Aorta (tissue), 5 donors: Measurements from ENCODE around the gene ATP8B1. TPM values are rescaled to one million over a fixed set of nuclear protein-coding genes. Genes with fewer than 3 reads are reported as not detected.

Source experiments
- ATAC-seq: fragments of 200-7000 bp; cut with Tn5 transposase; one replicate; pipeline ENCODE4 v1.9.1; 2022; ENCODE audit warnings: moderate library complexity; ENCODE audit not compliant: low FRiP score
- DNase-seq, 2 donors: peaks; one replicate each; pipeline ENCODE4 v3.0.0-alpha.2; 2020
- H3K27ac ChIP-seq, 2 donors: one replicate each; pipeline ENCODE4 v1.5.1; 2013; ENCODE audit warnings: low read length in 2 of 2, mild to moderate bottlenecking in 2 of 2, moderate library complexity in 2 of 2, control low read depth in 1 of 2, inconsistent platforms in 1 of 2, low read depth in 1 of 2
- H3K27me3 ChIP-seq, 2 donors: one replicate each; pipeline ENCODE4 v1.6.1; 2013; ENCODE audit warnings: control low read depth in 1 of 2, low read length in 1 of 2, mild to moderate bottlenecking in 1 of 2, moderate library complexity in 1 of 2; ENCODE audit not compliant: insufficient read depth in 2 of 2, control insufficient read depth in 1 of 2
- H3K36me3 ChIP-seq, 2 donors: one replicate each; pipeline ENCODE4 v1.6.1; 2013; ENCODE audit warnings: control low read depth in 1 of 2, low read length in 1 of 2, mild to moderate bottlenecking in 1 of 2; ENCODE audit not compliant: insufficient read depth in 2 of 2, control insufficient read depth in 1 of 2
- H3K4me1 ChIP-seq, 2 donors: one replicate each; pipeline ENCODE4 v1.6.1; 2013; ENCODE audit warnings: low read length in 2 of 2, control low read depth in 1 of 2, mild to moderate bottlenecking in 1 of 2, moderate library complexity in 1 of 2; ENCODE audit not compliant: insufficient read depth in 2 of 2, control insufficient read depth in 1 of 2
- H3K4me3 ChIP-seq, 2 donors: one replicate each; pipeline ENCODE4 v1.5.1; 2013; ENCODE audit warnings: low read length in 2 of 2, control low read depth in 1 of 2, mild to moderate bottlenecking in 1 of 2
- H3K9me3 ChIP-seq: one replicate; pipeline ENCODE4 v1.6.1; 2013; ENCODE audit warnings: mild to moderate bottlenecking, low read length; ENCODE audit not compliant: control insufficient read depth
- WGBS, 2 donors: extraction: QIAGEN DNeasy Blood & Tissue Kit; methylation state at CpG; one replicate each; pipeline ENCODE4 v1.1.7; 2013; 5-methylcytosine and 5-hydroxymethylcytosine counted together
- intact Hi-C, 2 donors: fragments of 100-400 bp; cut with DNase I; formaldehyde crosslinking; loops; one replicate each; pipeline versions ENCODE4 v1.14.2 to v1.15.0; 2022
- polyA plus RNA-seq, 2 donors: library from polyadenylated mRNA; stranded (reverse); fragments of 200-250 nt; gene quantifications; one replicate each; pipeline ENCODE4 v1.2.3, GENCODE V29; 2013
- total RNA-seq, 2 donors: library from RNA; stranded (reverse); fragmentation: NEBNext Ultra II Directional; extraction: Animal tissue kit (Norgen Biotek cat#: 25700); gene quantifications; one replicate each; pipeline ENCODE4 v1.2.1, GENCODE V29; 2021
- donor health status: healthy with polysubstance abuse.
- donor health status: Bipolar disorder and iron deficiency.
- donor health status: DM: no; HTN: no; CAD: no.
- donor health status: DM: no; HTN: no; CAD: no.
- donor health status: DM: yes; HTN: yes; CAD: no.

Gene ATP8B1
- total and polyA plus RNA-seq, 4 donors = 11.6 to 101 (median 54.8) TPM

GRCh38 chr18:57753063-57753462, 50.1 kb downstream of the ATP8B1 start:
- Histone ChIP-seq H3K9me3 (no peaks in the 10 kb centered on the region), H3K4me3 (no peak overlapping the region), H3K27ac (no peak overlapping the region), H3K27me3 (no peaks in the 10 kb centered on the region), H3K4me1 (peaks cover 7 to 10% of the 10 kb centered on the region in 2 donors), H3K36me3 (peaks cover 0 to 2% of the 10 kb centered on the region in 2 donors)
- DNase-seq (no peak), ATAC-seq (no peak)
- intact Hi-C loops = no loop called here
- WGBS, 2 donors = 8 to 9% methylated on average over 1 of the region's 1 CpG

GRCh38 chr18:57749604-57749970, 53.5 kb downstream of the ATP8B1 start:
- no peaks in the 10 kb centered on the region for H3K9me3 ChIP-seq
- DNase-seq (no peak), ATAC-seq (no peak)
- 34 to 37% methylated on average over 2 of the region's 2 CpGs for WGBS, 2 donors
- peaks cover 7 to 21% of the 10 kb centered on the region in 2 donors for H3K4me1 ChIP-seq
- H3K36me3 ChIP-seq = no peaks in the 10 kb centered on the region
- no peaks in the 10 kb centered on the region for H3K27me3 ChIP-seq
- no peak overlapping the region for H3K4me3 ChIP-seq
- intact Hi-C loops = loop anchor here (2.0 to 5.0 kb wide), 2 partner anchors 13 to 43 kb away; no protein-coding TSS in a partner anchor
- peak overlapping the region in 1 of 2 donors; percentile 74 for H3K27ac ChIP-seq

GRCh38 chr18:57748770-57749603, 54.1 kb downstream of the ATP8B1 start:
- peak overlapping the region in 1 of 2 donors; percentile 82 for H3K27ac ChIP-seq
- no peaks in the 10 kb centered on the region for H3K36me3 ChIP-seq
- intact Hi-C loops = loop anchor here (2.0 to 5.0 kb wide), 2 partner anchors 14 to 43 kb away; no protein-coding TSS in a partner anchor
- no peaks in the 10 kb centered on the region for H3K9me3 ChIP-seq
- no peaks in the 10 kb centered on the region for H3K27me3 ChIP-seq
- peaks cover 7 to 21% of the 10 kb centered on the region in 2 donors for H3K4me1 ChIP-seq
- WGBS, 2 donors = 9% methylated on average over 1 of the region's 1 CpG
- ATAC-seq (no peak), DNase-seq (no peak)
- no peak overlapping the region for H3K4me3 ChIP-seq

DNA sequence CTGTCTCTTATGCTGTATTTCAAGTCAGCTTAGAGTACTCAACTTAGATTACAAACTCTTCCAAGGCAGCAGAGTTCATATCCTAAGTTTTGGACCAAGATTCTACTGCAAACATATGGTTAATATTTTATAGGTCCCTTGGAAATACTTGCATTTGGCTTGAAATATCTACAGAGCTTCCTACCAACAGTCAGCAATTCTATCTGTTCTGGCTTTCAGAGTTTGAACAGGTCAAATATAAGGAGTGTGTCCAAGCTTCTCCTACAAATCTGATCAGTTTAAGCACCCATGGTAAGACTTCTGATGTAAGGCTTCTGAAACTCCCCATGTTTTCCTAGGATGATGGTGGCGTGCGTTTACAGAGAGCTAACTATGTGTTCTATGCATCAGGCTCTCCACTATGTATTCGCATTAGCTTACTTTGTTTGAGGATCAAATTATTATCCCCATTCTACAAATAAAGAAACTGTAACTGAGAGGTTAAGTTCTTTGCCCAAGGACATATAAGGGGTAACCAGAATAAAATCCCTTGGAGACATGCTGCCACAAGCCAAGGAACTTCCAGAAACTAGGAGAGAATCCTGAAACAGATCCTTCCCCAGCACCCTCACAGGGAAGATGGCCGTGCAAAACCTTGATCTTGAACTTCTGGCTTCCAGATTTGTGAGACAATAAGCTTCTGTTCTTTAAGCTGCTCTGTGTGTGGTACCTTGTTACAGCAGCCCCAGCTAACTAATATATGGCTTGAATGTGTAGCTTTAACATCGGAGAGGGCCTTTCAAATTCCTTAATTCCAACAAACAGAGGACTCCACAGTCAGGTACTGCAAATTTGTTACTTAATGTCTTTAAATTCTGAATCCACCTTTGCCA, 55.1 kb downstream of the ATP8B1 start:
- Histone ChIP-seq H3K4me1 (peaks cover 7 to 24% of the 10 kb centered on the region in 2 donors), H3K36me3 (no peaks in the 10 kb centered on the region), H3K27me3 (no peaks in the 10 kb centered on the region), H3K27ac (peak overlapping the region; percentile 22 to 33), H3K4me3 (no peak overlapping the region), H3K9me3 (no peaks in the 10 kb centered on the region)
- intact Hi-C loops = loop anchor here (2.0 to 5.0 kb wide), 2 partner anchors 15 to 44 kb away; no protein-coding TSS in a partner anchor
- DNase-seq (no peak), ATAC-seq (no peak)
- 68 to 70% methylated on average over 5 of the region's 5 CpGs for WGBS, 2 donors

- peak overlapping the region in 1 of 2 donors; percentile 38 for H3K27ac ChIP-seq
- WGBS, 2 donors = 2 to 8% methylated on average over 5 of the region's 5 CpGs
Observed at GRCh38 chr18:57744211-57744694, 58.9 kb downstream of the ATP8B1 start.

DNA sequence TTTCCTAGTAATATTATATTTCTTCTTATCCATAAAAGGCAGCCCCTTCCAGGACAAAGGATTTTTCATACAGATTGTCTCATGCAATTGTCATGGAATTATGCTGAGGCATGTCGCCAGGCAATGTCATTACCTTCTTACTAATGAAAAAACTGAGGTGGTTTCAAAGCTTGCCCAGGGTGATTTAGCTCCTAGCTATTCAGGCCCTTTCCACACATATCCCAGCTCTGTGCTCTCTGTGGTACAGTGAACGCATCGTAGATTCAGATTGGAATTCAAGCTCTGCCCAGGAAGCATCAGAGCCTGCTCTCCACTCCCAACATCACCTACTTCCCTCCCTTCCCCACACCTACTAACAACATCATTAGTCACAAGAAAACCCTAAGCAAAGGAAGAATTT, 60.1 kb downstream of the ATP8B1 start:
- 3 to 11% methylated on average over 3 of the region's 3 CpGs for WGBS, 2 donors
- peaks cover 2 to 17% of the 10 kb centered on the region in 2 donors for H3K4me1 ChIP-seq

More at GRCh38 chr18:57744211-57744694, 58.9 kb downstream of the ATP8B1 start:
- intact Hi-C loops = no loop called here
- peaks cover 4 to 20% of the 10 kb centered on the region in 2 donors for H3K4me1 ChIP-seq
- ATAC-seq (peak; percentile 63), DNase-seq (peak; percentile 64 to 80)
- no peak overlapping the region for H3K4me3 ChIP-seq
- H3K9me3 ChIP-seq = peaks cover 3% of the 10 kb centered on the region
- H3K27me3 ChIP-seq = no peaks in the 10 kb centered on the region
- peaks cover 0 to 3% of the 10 kb centered on the region in 2 donors for H3K36me3 ChIP-seq

DNA sequence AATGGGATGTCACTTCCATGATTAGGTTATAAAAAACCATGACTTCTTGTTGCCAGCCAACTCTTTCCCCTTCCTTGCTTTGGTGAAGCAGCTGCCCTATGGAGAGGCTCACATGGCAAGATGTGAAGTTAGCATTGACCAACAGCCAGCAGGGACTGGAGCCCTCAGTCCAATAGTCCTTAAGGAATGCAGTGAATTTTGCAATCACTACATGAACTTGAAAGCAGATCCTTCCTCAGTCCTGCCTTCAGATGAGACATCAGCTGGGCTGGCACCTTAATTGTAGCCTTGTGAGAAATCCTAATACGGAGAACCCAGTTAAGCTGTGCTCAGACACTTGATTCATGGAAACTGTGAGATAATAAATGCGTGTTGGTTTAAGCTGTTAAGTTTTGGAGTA, 61.8 kb downstream of the ATP8B1 start:
- peaks cover 3 to 9% of the 10 kb centered on the region in 2 donors for H3K4me1 ChIP-seq
- no peak for ATAC-seq
- no peak for DNase-seq
- intact Hi-C loops = no loop called here
- H3K9me3 ChIP-seq = peaks cover 3% of the 10 kb centered on the region
- H3K36me3 ChIP-seq = peaks cover 0 to 3% of the 10 kb centered on the region in 2 donors
- no peak overlapping the region for H3K4me3 ChIP-seq
- H3K27ac ChIP-seq = peak overlapping the region in 1 of 2 donors; percentile 78
- WGBS, 2 donors = 92 to 98% methylated on average over 2 of the region's 2 CpGs
- H3K27me3 ChIP-seq = no peaks in the 10 kb centered on the region

More for the DNA sequence above, 60.1 kb downstream of the ATP8B1 start:
- Histone ChIP-seq H3K9me3 (peaks cover 3% of the 10 kb centered on the region), H3K27ac (peak overlapping the region; percentile 38 to 60), H3K4me3 (no peak overlapping the region), H3K27me3 (no peaks in the 10 kb centered on the region), H3K36me3 (peaks cover 0 to 3% of the 10 kb centered on the region in 2 donors)
- ATAC-seq (peak; percentile 17), DNase-seq (no peak)
- intact Hi-C loops = no loop called here

- intact Hi-C loops = loop anchor here in 1 of 2 donors (5.0 kb wide), 2 partner anchors 39 to 64 kb away; partner anchors contain the start of gene ATP8B1
- H3K4me3 ChIP-seq = no peak overlapping the region
- ATAC-seq (peak; percentile 12), DNase-seq (no peak)
- WGBS, 2 donors = 31 to 39% methylated on average over 7 of the region's 7 CpGs
- H3K4me1 ChIP-seq = peaks cover 3% of the 10 kb centered on the region in 2 donors
- H3K36me3 ChIP-seq = peaks cover 0 to 3% of the 10 kb centered on the region in 2 donors
- H3K9me3 ChIP-seq = peaks cover 3% of the 10 kb centered on the region
- H3K27ac ChIP-seq = peak overlapping the region; percentile 33 to 43
- no peaks in the 10 kb centered on the region for H3K27me3 ChIP-seq
Observed at GRCh38 chr18:57738078-57738477, 65.0 kb downstream of the ATP8B1 start.
